ENCODE data around the gene KDM4B.
A peak's percentile ranks its signal among the peaks of the same experiment; 100 is the strongest.

KDM4B gene

DNA sequence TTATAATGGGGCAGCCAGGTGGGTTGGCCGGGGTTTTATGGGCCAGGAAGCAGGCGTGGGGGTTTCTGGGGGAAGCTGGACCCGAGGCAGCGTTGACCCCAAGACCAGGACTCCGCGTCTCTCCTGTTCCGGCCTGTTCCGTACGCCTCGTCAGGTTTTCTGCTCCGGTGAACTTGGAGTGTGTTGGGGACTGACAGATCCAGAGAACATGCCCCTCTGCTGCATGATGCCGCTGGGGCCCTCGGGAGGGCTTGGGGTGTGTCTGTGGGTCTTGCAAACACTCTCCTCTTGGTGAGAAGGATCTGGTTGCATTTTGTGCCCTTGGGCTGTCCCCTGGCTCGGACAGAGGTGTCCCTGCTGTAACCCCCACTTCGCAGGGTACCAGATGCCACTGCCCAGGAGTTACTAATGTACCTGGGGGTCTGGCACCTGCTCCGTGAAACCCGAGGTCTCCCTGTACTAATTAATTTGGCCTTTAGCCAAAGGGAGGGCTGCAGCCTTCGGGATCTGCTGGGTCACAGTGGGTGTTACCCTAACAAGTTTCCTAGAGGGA, 15.6 kb downstream of the KDM4B start:
- DNase-seq (ENCODE audit: low spot score), result no peak

DNA sequence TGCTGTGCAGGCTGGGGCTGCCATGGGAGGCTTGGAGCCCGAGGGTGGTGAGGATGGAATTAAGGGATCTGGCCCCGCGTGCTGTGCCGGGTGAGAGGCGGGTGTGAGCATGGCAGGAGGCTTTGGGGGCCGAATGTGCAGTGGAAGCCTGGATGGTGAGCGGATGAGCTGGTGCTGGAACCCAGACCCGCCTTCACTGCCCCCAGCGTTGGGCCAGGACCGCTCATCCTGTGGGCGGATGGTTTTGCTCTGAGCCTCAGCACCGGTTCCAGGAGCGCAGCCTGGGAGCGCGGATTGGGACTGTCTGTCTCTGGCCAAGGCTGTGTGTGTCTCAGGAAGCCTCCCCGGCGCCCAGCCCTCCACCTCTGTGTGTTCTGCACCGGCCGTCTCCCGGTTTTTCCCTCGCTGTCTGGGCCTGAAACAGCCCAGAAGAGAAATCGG, 16.7 kb downstream of the KDM4B start:
- no peak for DNase-seq (ENCODE audit: low spot score)

DNA sequence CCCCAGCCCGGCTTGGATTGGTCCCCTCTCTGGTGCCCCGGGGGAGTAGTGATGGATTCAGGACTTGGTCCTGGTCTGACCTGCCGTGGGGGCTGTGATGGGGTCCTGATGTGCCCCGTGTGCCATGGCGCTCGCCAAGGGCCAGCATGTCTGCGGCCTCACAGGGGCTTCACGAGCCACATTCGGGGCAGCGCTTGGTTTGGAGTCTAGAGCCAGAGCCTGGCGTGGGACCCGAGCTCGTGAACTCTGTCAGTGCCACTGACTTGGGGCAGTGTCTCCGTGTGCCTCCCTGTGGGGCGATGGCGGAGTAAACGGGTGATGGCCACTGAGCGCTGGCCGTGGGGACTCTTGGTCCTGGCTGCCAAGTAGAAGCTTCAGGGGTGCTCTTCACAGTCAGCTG, 17.1 kb downstream of the KDM4B start:
- DNase-seq (ENCODE audit: low spot score), result no peak

DNA sequence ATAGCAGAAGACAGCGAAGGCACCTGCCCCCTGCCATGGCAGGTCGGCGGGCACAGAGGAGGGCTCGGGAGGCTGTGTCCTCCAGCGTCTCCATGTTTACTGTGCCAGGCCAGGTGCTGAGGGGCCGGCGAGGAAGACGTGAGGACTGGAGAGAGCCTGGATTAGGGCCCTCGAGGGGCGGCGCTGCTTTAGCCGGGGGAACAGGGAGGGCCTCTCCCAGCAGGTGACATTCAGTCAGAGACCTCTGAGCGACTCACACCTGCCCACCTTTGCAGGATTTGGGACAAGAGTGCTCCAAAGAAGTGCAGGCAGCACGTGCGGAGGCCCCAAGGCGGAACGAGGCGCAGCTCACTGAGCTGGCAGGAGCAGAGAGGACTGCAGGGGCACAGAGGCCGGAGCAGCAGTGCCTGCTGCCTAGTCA, 17.6 kb downstream of the KDM4B start:
- no peak for DNase-seq (ENCODE audit: low spot score)

DNA sequence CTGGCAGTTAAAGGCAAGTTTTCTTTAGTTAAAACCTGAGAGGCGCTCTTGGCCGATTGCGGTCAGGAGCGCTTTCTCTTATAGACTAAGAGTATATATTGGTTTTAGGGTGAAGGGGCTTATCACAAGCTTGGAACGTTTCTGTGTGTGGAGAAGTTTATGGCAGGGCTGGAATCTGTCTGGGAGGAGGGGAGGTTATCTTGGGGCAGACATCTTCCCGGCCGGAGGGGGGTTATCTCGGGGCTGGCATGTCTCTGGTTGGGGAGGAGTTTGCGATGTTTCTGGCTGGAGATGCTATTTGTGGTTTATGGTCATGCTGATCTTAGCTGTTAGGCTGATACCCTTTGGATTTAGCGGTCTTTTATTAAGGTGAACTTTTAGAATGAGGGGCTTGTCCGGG, 18.3 kb downstream of the KDM4B start:
- no peak for DNase-seq (ENCODE audit: low spot score)

DNA sequence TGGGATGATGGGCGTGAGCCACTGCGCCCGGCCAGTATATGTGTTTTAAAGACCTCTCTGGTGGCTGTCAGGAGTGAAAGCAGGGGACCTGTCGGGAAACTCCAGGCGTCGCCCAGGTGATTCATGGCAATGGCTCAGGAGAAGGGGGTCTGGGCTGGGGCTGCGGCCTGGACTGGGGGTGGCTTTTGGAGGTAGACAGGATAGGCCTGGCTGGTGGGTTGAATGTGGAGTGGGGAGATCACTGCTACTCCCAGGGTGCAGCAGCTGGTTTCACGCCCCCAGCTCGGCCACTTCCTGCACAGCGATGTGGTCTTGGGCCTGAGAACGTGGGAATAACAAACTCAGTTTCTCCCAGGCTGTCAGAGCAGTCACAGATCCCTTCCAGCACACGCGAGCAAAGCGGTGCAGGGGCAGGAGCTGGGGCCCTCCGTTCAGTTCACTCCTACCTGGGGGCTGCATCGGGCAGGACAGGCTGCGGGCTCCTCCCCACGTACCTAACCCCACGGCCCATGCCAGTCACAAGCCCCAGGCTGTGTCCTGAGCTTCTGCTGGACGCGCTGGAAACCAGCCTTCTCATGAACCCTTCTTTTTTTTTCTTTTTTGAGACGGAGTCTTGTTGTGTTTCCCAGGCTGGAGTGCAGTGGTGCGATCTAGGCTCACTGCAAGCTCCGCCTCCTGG, 18.9 kb downstream of the KDM4B start:
- no peak for DNase-seq (ENCODE audit: low spot score)

DNA sequence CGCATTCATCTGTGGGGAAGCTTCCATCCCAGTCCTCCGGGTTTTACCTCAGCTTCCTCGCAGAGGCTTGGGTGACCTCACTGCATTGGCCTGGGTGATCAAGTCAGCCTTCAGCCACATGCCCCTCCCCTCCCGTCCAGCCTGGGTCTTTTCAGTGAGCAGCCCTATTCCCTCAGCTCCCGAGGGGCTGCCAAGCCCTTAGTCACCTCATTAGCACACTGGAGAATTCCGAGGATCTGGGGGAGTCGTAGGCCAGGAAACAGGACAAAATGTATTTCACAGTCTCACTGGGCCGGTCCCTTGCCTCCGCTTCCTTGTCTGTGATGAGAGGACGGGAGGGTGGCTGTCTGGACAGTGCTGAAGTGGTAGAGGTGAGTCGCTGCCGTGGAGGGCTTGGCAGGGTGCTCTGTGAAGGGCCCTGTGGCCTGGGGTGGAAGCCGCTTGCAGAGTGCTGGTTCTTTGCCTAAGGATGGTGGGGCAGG, 19.9 kb downstream of the KDM4B start:
- DNase-seq (ENCODE audit: low spot score), result no peak

DNA sequence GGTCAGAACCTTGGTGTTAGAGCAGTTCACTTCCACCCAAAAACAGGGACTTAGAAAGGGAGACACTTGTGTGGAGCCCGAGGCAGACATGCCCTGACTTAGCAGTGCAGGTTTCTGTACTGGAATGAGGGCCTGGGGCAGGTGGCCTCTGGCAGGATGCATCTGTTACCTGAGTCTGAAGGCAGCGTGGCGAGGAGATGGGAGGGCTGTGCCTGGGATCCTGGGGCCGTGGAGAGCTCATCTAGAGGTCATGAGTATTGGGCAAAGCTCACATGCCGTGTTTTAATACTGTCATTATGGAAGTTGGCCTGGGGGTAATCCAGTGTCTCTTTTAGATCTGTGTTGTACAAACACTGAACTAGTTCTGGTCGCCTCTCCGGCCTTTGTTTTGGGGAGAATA, 21.4 kb downstream of the KDM4B start:
- no peak for DNase-seq (ENCODE audit: low spot score)

DNA sequence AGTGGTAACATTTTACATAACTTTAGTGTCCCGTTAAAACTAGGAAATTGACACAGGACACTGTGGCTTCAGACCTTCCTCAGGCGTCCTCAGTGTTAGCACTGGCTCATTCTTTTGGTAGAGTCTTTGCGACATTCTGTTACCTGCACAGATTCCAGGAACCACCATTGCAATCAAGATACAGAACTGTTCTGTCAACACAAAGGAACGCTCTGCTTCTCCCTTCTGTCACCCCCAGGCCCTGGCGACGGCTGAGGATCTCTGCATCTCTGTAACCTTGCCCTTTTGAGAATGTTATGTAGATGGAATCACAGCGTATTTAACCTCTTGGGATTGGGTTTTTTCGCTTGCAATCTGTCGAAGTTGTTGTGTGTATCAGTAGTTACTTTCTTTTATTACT, 22.6 kb downstream of the KDM4B start:
- DNase-seq (ENCODE audit: low spot score), result no peak

DNA sequence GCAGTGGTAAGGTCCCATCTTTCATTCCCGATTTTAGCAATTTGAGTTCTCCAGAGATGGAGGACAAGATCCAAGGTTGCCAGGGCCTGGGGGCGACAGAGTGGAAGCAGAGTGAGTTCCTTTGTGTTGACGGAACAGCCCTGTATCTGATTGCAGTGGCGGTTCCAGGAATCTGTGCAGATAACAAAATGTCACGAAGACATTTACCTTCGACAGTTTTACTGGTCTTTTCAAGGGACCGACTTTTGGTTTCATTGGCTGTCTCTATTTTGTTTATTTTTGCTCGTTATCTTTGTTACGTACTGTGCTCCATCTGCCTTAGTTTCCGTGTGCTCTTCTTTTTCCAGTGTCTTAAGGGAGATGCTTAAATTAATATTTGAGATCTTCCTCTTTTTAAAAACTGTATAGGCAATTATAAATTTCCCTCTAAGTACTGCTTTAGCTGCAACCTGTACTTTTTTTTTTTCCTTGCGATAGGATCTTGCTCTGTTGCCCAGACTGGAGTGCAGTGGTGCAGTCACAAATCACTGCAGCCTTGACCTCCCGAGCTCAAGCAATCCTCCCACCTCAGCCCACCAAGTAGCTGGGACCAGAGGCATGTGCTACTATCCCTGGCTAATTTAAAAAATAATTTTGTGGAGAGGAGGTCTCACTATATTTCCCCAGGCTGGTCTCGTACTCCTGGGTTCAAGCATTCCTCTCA, 23.2 kb downstream of the KDM4B start:
- no peak for DNase-seq (ENCODE audit: low spot score)

DNA sequence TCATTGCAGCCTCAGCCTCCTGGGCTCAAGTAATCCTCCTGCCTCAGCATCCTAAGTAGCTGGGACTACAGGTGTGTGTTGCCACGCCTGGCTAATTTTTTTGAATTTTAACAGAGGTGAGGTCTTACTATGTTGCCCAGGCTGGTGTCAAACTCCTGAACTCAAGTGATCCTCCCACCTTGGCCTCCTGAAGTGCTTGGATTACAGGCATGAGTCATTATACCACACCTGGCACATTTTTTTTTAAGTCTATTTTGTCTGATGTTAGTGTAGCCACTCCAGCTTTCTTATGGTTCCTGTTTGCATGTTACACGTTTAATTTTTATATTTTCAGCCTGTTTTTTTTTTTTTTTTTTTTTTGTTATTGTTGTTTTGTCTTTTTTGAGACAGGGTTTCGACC, 24.8 kb downstream of the KDM4B start:
- DNase-seq (ENCODE audit: low spot score), result no peak

DNA sequence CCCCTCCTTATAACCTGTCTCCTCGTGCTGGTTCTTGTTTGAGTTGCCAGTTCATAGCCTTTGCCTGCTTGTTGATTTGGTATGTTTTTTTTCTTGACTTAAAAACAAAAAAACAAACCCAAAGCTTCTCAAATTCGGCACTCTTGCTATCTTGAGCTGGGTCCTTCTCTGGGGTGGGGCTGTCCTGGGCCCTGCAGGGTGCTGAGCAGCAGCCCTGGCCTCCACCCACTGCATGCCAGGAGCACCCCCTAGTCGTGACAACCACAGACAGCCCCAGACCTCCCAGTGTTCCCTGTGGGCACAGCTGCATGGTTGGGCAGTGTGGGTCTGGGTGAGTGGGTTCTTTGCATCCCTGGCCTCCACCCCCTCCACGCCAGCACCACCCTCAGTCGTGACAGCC, 27.8 kb downstream of the KDM4B start:
- no peak for DNase-seq (ENCODE audit: low spot score)

DNA sequence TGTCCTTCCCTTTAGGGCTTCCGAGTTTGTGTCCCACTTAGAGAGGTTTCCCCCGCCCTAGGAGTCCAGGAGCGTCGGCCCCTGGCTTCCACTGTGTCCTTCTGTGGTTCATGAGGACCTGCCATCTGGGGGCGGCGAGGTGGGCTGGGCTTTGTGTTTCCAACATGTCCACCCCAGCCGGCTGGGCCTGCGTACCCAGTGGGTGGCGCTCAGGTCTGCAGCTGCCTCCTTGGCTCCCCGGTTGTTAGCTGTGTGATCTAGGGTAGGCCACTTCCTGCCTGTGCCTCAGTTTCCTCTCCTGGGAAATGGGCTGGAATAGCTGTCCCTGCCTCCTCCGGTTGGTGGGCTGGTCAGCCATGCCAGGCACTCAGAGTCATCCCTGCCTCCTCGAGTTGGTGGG, 28.4 kb downstream of the KDM4B start:
- DNase-seq (ENCODE audit: low spot score), result no peak

DNA sequence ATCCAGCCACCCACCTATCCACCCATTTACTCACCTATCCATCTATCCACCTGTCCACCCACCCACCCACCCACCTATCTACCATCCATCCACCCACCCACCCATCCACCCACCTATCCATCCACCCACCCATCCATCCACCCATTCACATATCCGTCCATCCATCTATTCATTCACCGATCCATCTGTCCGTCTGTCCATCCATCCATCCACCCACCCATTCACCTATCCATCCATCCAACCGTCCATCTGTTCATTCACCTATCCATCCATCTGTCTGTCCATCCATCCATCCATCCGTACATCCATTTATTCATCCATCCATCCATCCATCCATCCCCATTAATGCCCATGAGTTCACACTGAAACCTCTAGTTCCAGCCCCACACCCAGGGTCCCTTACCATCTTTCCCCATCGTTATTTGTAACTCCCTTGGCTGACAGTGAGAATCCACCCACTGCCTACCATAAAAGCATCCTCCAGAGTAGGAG, 31.3 kb downstream of the KDM4B start:
- DNase-seq (ENCODE audit: low spot score), result no peak

DNA sequence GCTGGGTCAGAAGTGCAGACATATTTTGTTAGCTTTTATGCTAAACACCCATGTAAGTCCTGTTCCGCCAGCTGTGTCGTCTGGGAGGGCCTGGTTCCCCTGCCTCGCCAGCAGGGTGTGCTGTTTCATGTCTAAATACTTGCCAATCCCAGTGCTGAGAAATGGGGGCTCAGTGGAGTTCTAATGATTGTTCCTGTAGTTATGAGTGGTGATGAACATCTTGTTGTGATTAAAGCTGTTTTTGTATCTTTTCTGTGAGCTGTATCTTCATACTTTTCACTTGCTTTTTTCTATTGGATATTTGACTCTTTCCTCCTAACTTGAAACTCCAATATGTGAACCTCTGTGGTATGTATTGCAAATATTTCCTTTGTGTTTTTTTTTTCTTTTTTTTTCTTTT, 32.7 kb downstream of the KDM4B start:
- DNase-seq (ENCODE audit: low spot score), result peak; percentile 76

DNA sequence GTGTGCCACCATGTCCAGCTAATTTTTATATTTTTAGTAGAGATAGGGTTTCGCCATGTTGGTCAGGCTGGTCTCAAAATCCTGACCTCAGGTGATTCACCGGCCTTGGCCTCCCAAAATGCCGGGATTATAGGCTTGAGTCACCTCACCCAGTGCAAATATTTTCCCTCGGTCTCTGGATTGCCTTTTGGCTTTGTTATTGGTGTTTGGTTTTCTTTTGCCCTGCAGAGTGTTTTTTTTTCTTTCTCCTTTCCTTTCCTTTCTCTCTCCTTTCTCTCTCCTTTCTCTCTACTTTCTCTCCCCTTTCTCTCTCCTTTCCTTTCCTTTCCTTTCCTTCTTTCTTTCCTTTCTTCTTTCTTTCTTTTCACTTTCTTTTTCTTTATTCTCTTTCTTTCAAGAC, 33.2 kb downstream of the KDM4B start:
- DNase-seq (ENCODE audit: low spot score), result no peak

DNA sequence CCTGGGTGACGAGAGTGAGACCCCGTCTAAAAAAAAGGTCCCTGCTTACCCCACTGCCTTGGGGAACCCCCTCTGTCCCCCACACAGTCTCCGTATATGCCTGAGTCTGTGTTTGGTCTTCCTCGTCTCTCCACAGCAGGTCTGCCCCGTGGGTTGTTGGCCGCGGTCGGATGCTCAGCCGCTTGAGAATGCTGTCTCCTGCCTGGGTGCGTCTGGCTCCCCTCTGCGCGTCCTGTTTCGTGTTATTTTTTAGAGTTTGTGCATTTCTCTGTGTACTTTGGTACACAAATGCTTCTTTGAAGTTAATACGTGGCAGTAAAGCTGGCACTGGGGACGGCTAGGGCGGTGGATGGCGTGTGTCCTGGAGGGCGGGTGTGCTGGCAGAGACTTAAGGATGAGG, 34.9 kb downstream of the KDM4B start:
- DNase-seq (ENCODE audit: low spot score), result no peak

DNA sequence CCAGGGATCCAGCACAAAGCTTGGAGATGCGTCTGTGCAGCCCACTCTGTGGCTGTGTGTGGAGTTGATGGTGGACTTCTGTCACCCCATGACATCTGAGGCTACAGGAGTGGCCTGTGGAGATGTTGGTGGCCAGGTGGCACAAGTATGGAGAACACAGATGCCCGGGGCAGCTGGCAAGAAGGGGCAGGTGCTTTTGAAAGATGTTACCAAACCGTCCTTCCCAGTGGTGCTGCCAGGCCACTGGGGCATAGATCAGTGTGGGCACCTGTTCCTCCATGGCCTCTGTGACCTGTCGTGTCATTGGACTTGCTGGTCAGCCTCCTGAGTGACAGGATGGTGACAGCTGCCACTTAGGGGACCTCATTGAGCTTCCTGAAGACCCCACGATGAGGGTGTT, 36.2 kb downstream of the KDM4B start:
- no peak for DNase-seq (ENCODE audit: low spot score)

DNA sequence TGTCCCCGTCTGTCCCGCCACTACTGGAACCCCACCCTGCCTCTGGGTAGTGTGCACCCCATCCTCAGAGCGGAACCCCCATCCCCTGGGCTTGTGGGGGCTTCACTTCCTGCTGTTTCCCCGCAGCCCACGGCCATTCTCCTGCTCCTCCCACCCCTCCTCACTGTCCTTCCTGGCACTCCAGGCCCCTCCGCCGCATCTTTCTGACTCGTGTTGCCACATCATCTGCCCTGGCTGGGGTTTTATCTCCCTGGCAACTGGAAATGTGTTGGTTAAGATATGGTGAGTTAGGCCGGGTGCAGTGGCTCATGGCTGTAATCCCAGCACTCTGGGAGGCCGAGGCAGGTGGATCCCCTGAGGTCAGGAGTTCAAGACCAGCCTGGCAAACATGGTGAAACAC, 37.3 kb downstream of the KDM4B start:
- no peak for DNase-seq (ENCODE audit: low spot score)

DNA sequence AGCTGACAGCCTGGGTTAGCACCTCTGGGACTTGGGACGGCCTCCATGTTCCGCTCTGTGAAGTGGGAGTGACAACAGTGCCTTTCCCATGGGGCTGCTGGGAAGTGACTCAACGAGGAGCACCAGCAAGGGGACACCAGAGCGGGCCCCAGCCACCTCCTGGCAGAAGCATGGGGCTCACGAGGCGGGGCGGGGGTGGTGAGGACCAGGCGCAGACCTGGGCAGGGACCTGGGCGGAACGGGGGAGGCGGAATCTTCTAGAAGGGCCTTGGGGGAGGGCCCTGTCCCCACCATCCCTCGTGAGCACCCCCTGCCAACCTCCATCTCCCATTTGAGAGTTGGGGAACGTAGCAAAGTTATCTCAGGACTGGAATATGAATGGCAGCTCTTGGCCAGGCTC, 37.9 kb downstream of the KDM4B start:
- no peak for DNase-seq (ENCODE audit: low spot score)

DNA sequence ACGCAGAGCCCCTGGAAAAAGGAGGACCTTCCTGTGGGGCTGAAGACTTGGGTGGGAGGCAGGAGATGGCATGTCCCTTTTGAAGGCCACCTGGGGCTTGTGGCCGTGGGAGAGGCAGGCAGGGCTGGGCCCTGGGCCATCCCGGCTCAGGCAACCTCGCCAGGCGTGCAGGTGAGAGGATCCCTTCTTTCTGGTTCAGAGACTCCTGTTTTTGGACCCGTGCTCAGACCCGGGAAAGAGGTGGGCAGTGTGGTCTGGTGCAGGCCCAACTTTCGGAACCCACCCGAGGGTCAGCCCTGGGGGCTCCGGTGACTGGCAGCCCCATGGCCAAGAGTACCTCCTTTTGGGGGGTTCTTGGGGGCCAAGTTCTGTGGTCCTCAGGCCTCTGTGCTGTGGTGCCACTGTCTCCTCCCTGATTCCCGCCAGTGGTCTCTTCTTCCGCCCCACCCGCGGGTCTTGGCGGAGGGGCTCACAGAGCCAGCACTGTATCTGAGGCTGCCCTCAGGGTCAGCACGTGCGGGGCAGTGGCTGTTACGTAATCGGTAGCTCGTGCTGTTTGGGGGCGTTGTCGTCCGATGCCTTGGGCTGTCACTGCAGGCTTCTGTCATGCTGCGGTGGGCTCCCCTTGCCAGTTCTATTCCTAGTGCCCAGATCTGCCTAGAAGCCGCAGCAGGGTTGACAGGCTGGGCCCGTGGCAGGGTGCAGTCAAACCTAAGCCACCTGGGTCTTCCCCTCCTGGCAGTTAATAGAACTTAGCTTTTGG, 42.7 kb downstream of the KDM4B start:
- no peak for DNase-seq (ENCODE audit: low spot score)

DNA sequence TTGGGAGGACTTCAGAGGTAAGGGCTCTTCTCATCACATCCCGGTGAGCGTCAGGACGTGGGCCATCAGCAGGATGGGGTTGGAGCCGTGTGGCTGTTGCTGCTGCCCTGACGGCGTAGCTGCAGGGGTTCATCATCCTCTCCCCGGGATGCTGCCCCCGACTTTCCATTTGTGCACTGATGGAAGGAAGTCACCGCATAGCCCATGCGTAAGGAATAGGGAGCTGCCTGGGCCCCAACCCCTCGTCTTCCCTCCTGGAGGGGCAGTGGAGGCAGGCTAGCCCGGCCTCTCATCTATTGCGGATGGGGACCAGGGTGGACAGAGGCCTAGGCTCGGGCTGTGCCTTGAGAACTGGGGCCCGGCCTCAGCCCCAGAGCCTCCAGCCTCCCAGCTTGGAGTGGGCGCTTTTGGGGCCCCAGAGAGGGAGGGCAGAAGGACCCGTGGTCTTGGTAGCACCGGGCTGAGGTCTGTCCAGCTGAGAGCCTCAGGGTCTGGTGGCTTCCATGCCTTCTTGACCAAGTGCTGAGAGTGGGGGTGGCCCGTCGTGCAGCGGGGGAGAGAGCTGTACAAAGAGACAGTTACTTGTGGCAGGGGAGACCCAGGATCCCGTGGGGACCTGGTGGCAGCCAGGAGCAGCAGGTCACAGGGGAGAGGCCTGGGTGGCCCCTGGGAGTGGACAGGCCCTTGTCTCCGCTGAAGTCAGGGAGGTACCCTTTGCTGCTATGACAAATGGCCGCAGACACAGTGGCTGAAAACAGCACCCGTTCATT, 44.0 kb downstream of the KDM4B start:
- DNase-seq (ENCODE audit: low spot score), result no peak

All from HuH-7.5 (cell line).